H9 (cell line): Measurements from ENCODE around the gene CPNE2. TPM values are rescaled to one million over a fixed set of nuclear protein-coding genes. Genes with fewer than 3 reads are reported as not detected.

Experiments used
- DNase-seq: peaks from one replicate; pipeline ENCODE4 v3.0.0-alpha.2; 2017
- H2AFZ ChIP-seq: one replicate; pipeline ENCODE4 v1.6.1; 2013; ENCODE audit warnings: mild to moderate bottlenecking, low read length, control low read depth, moderate library complexity
- H2AK5ac ChIP-seq: 2 replicates; pipeline ENCODE4 v1.6.1; 2013; ENCODE audit warnings: low read length, control low read depth, mixed read lengths; ENCODE audit not compliant: insufficient read length
- H2BK120ac ChIP-seq: one replicate; pipeline ENCODE4 v1.6.1; 2013; ENCODE audit warnings: low read depth, mild to moderate bottlenecking, low read length, control low read depth, inconsistent platforms; ENCODE audit not compliant: poor library complexity, severe bottlenecking
- H2BK12ac ChIP-seq: 2 replicates; pipeline ENCODE4 v1.6.1; 2013; ENCODE audit warnings: low read length, control low read depth, mixed read lengths, low read depth; ENCODE audit not compliant: insufficient read length
- H2BK15ac ChIP-seq: 2 replicates; pipeline ENCODE4 v1.6.1; 2013; ENCODE audit warnings: low read depth, low read length, control low read depth
- H2BK20ac ChIP-seq: one replicate; pipeline ENCODE4 v1.6.1; 2013; ENCODE audit warnings: low read depth, mild to moderate bottlenecking, low read length, control low read depth, inconsistent platforms; ENCODE audit not compliant: poor library complexity, severe bottlenecking
- H2BK5ac ChIP-seq: 2 replicates; pipeline ENCODE4 v1.6.1; 2013; ENCODE audit warnings: low read length, control low read depth, mixed read lengths; ENCODE audit not compliant: insufficient read length
- H3K14ac ChIP-seq: 2 replicates; pipeline ENCODE4 v1.6.1; 2013; ENCODE audit warnings: low read length, control low read depth; ENCODE audit not compliant: insufficient read depth
- H3K18ac ChIP-seq: 2 replicates; pipeline ENCODE4 v1.6.1; 2013; ENCODE audit warnings: low read depth, mild to moderate bottlenecking, mixed read lengths, low read length, control low read depth; ENCODE audit not compliant: insufficient read length
- H3K23ac ChIP-seq: 2 replicates; pipeline ENCODE4 v1.6.1; 2013; ENCODE audit warnings: low read length, control low read depth, mixed read lengths, low read depth; ENCODE audit not compliant: insufficient read length
- H3K23me2 ChIP-seq: 2 replicates; pipeline ENCODE4 v1.6.1; 2013; ENCODE audit warnings: low read depth, mild to moderate bottlenecking, mixed read lengths, low read length, control low read depth; ENCODE audit not compliant: insufficient read length, poor library complexity, severe bottlenecking
- H3K27ac ChIP-seq: 2 replicates; pipeline ENCODE4 v1.5.1; 2013; ENCODE audit warnings: low read length, control low read depth, mixed read lengths, low read depth; ENCODE audit not compliant: insufficient read length
- H3K27me3 ChIP-seq: 2 replicates; pipeline ENCODE4 v1.6.1; 2013; ENCODE audit warnings: low read length, control low read depth, inconsistent platforms; ENCODE audit not compliant: insufficient read depth
- H3K4ac ChIP-seq: 2 replicates; pipeline ENCODE4 v1.6.1; 2013; ENCODE audit warnings: low read depth, mild to moderate bottlenecking, control low read depth, inconsistent platforms, low read length, moderate library complexity
- H3K4me1 ChIP-seq: 2 replicates; pipeline ENCODE4 v1.6.1; 2013; ENCODE audit warnings: low read length, control low read depth, inconsistent platforms; ENCODE audit not compliant: insufficient read depth
- H3K4me2 ChIP-seq: 2 replicates; pipeline ENCODE4 v1.6.1; 2013; ENCODE audit warnings: low read length, control low read depth, mixed read lengths; ENCODE audit not compliant: insufficient read length, insufficient read depth
- H3K56ac ChIP-seq: 2 replicates; pipeline ENCODE4 v1.6.1; 2013; ENCODE audit warnings: low read depth, mild to moderate bottlenecking, mixed read lengths, low read length, control low read depth; ENCODE audit not compliant: insufficient read length
- H3K79me1 ChIP-seq: 2 replicates; pipeline ENCODE4 v1.6.1; 2013; ENCODE audit warnings: low read depth, mild to moderate bottlenecking, moderate library complexity, low read length, control low read depth, inconsistent platforms; ENCODE audit not compliant: insufficient read depth, poor library complexity, severe bottlenecking
- H3K79me2 ChIP-seq: 2 replicates; pipeline ENCODE4 v1.6.1; 2013; ENCODE audit warnings: low read length, control low read depth, inconsistent platforms; ENCODE audit not compliant: insufficient read depth
- H3K9ac ChIP-seq: 2 replicates; pipeline ENCODE4 v1.6.1; 2013; ENCODE audit warnings: low read length, control low read depth, mixed read lengths; ENCODE audit not compliant: insufficient read length; ENCODE audit errors: extremely low read depth
- H3K9me3 ChIP-seq: one replicate; pipeline ENCODE4 v1.6.1; 2013; ENCODE audit warnings: low read depth, low read length, inconsistent platforms; ENCODE audit not compliant: control insufficient read depth
- H3T11ph ChIP-seq: one replicate; pipeline ENCODE4 v1.6.1; 2013; ENCODE audit warnings: mild to moderate bottlenecking, low read length, control low read depth, inconsistent platforms
- H4K20me1 ChIP-seq: one replicate; pipeline ENCODE4 v1.6.1; 2013; ENCODE audit not compliant: control insufficient read depth, insufficient read length, insufficient read depth
- H4K5ac ChIP-seq: 2 replicates; pipeline ENCODE4 v1.6.1; 2013; ENCODE audit warnings: low read depth, mild to moderate bottlenecking, mixed read lengths, low read length, control low read depth; ENCODE audit not compliant: insufficient read length
- H4K8ac ChIP-seq: replicated peaks from 2 replicates; pipeline ENCODE4 v1.6.1; 2013; ENCODE audit warnings: low read length, control low read depth, mixed read lengths, low read depth; ENCODE audit not compliant: insufficient read length
- H4K91ac ChIP-seq: 2 replicates; pipeline ENCODE4 v1.6.1; 2013; ENCODE audit warnings: low read depth, mild to moderate bottlenecking, moderate library complexity, mixed read lengths, low read length, control low read depth; ENCODE audit not compliant: insufficient read length
- H3K27ac Mint-ChIP-seq, 3 experiments: 2 replicates in 2 of 3; 3 replicates in 1 of 3; pipeline ENCODE4 v1.8.0; 2020 to 2021; ENCODE audit warnings: mixed read lengths in 3 of 3, mild to moderate bottlenecking in 1 of 3, moderate library complexity in 1 of 3
- H3K27me3 Mint-ChIP-seq: 2 replicates; pipeline ENCODE4 v1.8.0; 2021; ENCODE audit warnings: low read depth, mild to moderate bottlenecking, moderate library complexity, mixed read lengths
- H3K36me3 Mint-ChIP-seq, 3 experiments: 2 replicates in 2 of 3; 3 replicates in 1 of 3; pipeline ENCODE4 v1.8.0; 2020 to 2021; ENCODE audit warnings: low read depth in 3 of 3, mixed read lengths in 3 of 3; ENCODE audit not compliant: insufficient read depth in 1 of 3
- H3K4me1 Mint-ChIP-seq, 2 experiments: 2 replicates each; pipeline ENCODE4 v1.8.0; 2020; ENCODE audit warnings: mixed read lengths in 2 of 2
- H3K4me3 Mint-ChIP-seq, 2 experiments: 2 replicates in 1 of 2; 3 replicates in 1 of 2; pipeline ENCODE4 v1.8.0; 2020 to 2021; ENCODE audit warnings: mild to moderate bottlenecking in 2 of 2, mixed read lengths in 2 of 2, moderate library complexity in 1 of 2
- H3K9me3 Mint-ChIP-seq, 2 experiments: 2 replicates in 1 of 2; 3 replicates in 1 of 2; pipeline ENCODE4 v1.8.0; 2020; ENCODE audit warnings: mild to moderate bottlenecking in 2 of 2, mixed read lengths in 2 of 2, moderate library complexity in 1 of 2
- CTCF ChIP-seq: fragments of 200-600 bp; sonication (generic); conservative IDR thresholded peaks from 3 replicates; pipeline ENCODE4 v1.8.0; 2021; ENCODE audit warnings: antibody characterized with exemption, mild to moderate bottlenecking
- WGBS: extraction: QIAGEN DNeasy Blood & Tissue Kit; methylation state at CpG from one replicate; pipeline ENCODE4 v1.1.7; 2013; ENCODE audit warnings: missing lambda C conversion rate, low lambda C conversion rate, mixed read lengths; ENCODE audit not compliant: insufficient read length; ENCODE audit errors: extremely low coverage; 5-methylcytosine and 5-hydroxymethylcytosine counted together
- total RNA-seq: library from RNA; stranded (reverse); gene quantifications from 2 replicates; pipeline ENCODE4 v1.2.1, GENCODE V29; 2021

CPNE2 gene
- total RNA-seq, 1 experiment from 2014 or later: 8.0 TPM

DNA sequence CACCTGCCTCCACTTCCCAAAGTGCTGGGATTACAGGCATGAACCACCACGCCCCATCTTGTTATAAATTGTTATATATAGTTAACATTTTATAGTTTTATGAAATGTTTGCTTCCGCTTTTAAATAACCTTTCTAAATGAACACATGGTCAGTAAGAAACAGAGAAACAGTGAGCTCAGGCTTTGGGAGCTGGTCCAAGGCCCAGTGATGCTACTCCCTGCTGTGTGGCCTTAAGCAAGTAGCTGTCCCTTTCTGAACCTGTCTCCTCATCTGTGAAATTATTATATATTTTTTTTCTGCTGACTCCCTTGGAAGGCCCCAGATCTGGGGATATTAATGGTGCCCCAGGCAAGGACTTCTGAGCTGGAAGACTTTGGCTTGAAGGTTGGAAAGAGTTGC, 19.0 kb downstream of the CPNE2 start:
- no peak overlapping the region for H3K18ac ChIP-seq
- H2BK12ac ChIP-seq: no peak overlapping the region
- no peak overlapping the region for H4K5ac ChIP-seq
- no peaks in the 10 kb centered on the region for H3K23me2 ChIP-seq
- no peak overlapping the region for H3T11ph ChIP-seq
- H3K9ac ChIP-seq: no peak overlapping the region
- no peak for TF ChIP-seq CTCF
- H3K79me2 ChIP-seq: no peaks in the 10 kb centered on the region
- Mint-ChIP-seq H3K36me3 (no peaks in the 10 kb centered on the region), H3K4me3 (no peak overlapping the region), H3K4me1 (peaks cover 12 to 28% of the 10 kb centered on the region in 2 experiments), H3K27me3 (peaks cover 1% of the 10 kb centered on the region; the same call in 1 of the 2 replicates), H3K27ac (no peak overlapping the region), H3K9me3 (no peaks in the 10 kb centered on the region)
- no peak overlapping the region for H2BK5ac ChIP-seq
- no peak overlapping the region for H3K56ac ChIP-seq
- H3K4me1 ChIP-seq: peaks cover 6% of the 10 kb centered on the region
- no peak overlapping the region for H3K14ac ChIP-seq
- H3K9me3 ChIP-seq: no peaks in the 10 kb centered on the region
- no peak overlapping the region for H4K91ac ChIP-seq
- no peak overlapping the region for H2AFZ ChIP-seq
- no peak overlapping the region for H3K23ac ChIP-seq
- no peak overlapping the region for H3K4ac ChIP-seq
- no peak overlapping the region for H3K27ac ChIP-seq
- H3K79me1 ChIP-seq: no peaks in the 10 kb centered on the region
- no peak overlapping the region for H2AK5ac ChIP-seq
- H4K20me1 ChIP-seq: no peaks in the 10 kb centered on the region
- no peak overlapping the region for H2BK120ac ChIP-seq
- no peak for DNase-seq
- H4K8ac ChIP-seq: no peak overlapping the region
- no peaks in the 10 kb centered on the region for H3K27me3 ChIP-seq
- no peak overlapping the region for H3K4me2 ChIP-seq
- H2BK15ac ChIP-seq: no peak overlapping the region
- no peak overlapping the region for H2BK20ac ChIP-seq
- no CpG with 5 or more reads among the region's 2 CpGs for WGBS
